IMR-90 (cell line): Measurements from ENCODE around the gene BTBD9. TPM values are rescaled to one million over a fixed set of nuclear protein-coding genes. Genes with fewer than 3 reads are reported as not detected.

ENCODE experiments used
- ATAC-seq: fragments of 200-7000 bp; cut with Tn5 transposase; 2 replicates; pipeline ENCODE4 v1.9.1; 2020; ENCODE audit warnings: low read depth, mild to moderate bottlenecking, moderate library complexity
- BruUV-seq: library from RNA; stranded (reverse); fragments of 400-500 nt; replicated peaks from 2 replicates; lab custom pipeline; 2021; lab: Mats Ljungman, UMichigan
- CTCF ChIA-PET: fragments of 300-600 bp; formaldehyde crosslinking; extraction: SDS; loops from one replicate; lab custom pipeline; 2021; ENCODE audit warnings: antibody characterized with exemption; lab: Yijun Ruan, JAX
- POLR2A ChIA-PET: fragments of 300-600 bp; sonication (Branson Sonifier 250); formaldehyde crosslinking; loops from one replicate; lab custom pipeline; 2022; ENCODE audit warnings: antibody characterized with exemption; ENCODE audit not compliant: unreplicated experiment; lab: Charles Lee
- DNase-seq: peaks from one replicate; pipeline ENCODE4 v3.0.0; 2013
- H2AFZ ChIP-seq: replicated peaks from 2 replicates; pipeline ENCODE3; 2013; ENCODE audit warnings: low read length, mild to moderate bottlenecking; ENCODE audit not compliant: poor library complexity
- H2AK5ac ChIP-seq: 2 replicates; pipeline ENCODE4 v1.6.1; 2013; ENCODE audit warnings: low read depth, low read length, inconsistent platforms
- H2AK9ac ChIP-seq: replicated peaks from 2 replicates; pipeline ENCODE3; 2013; ENCODE audit warnings: mild to moderate bottlenecking, low read depth, low read length, moderate library complexity; ENCODE audit not compliant: poor library complexity
- H2BK120ac ChIP-seq: 2 replicates; pipeline ENCODE4 v1.6.1; 2013; ENCODE audit warnings: low read depth, low read length, inconsistent platforms
- H2BK15ac ChIP-seq: 3 replicates; pipeline ENCODE4 v1.6.1; 2013; ENCODE audit warnings: low read depth, low read length, inconsistent platforms
- H2BK20ac ChIP-seq: 2 replicates; pipeline ENCODE4 v1.6.1; 2013; ENCODE audit warnings: low read depth, mild to moderate bottlenecking, inconsistent platforms, low read length, moderate library complexity
- H2BK5ac ChIP-seq: 2 replicates; pipeline ENCODE4 v1.6.1; 2013; ENCODE audit warnings: mild to moderate bottlenecking, low read depth, low read length, inconsistent platforms; ENCODE audit not compliant: poor library complexity, severe bottlenecking
- H3K14ac ChIP-seq: replicated peaks from 2 replicates; pipeline ENCODE4 v1.6.1; 2013; ENCODE audit warnings: low read depth, low read length, inconsistent platforms
- H3K18ac ChIP-seq: 2 replicates; pipeline ENCODE4 v1.6.1; 2013; ENCODE audit warnings: low read depth, low read length, control low read depth
- H3K23ac ChIP-seq: 2 replicates; pipeline ENCODE4 v1.6.1; 2013; ENCODE audit warnings: low read depth, low read length, inconsistent platforms
- H3K27ac ChIP-seq: 2 replicates; pipeline ENCODE4 v1.5.1; 2013; ENCODE audit warnings: mild to moderate bottlenecking, control low read depth, low read length; ENCODE audit not compliant: insufficient read depth
- H3K27me3 ChIP-seq: 2 replicates; pipeline ENCODE4 v1.6.1; 2013; ENCODE audit warnings: low read length; ENCODE audit not compliant: control insufficient read depth, insufficient read depth
- H3K36me3 ChIP-seq: 2 replicates; pipeline ENCODE4 v1.6.1; 2013; ENCODE audit warnings: low read length, mixed read lengths; ENCODE audit not compliant: control insufficient read depth, insufficient read depth
- H3K4ac ChIP-seq: 2 replicates; pipeline ENCODE4 v1.6.1; 2013; ENCODE audit warnings: low read depth, low read length, inconsistent platforms
- H3K4me1 ChIP-seq: 2 replicates; pipeline ENCODE4 v1.6.1; 2013; ENCODE audit warnings: low read length, mixed read lengths; ENCODE audit not compliant: control insufficient read depth, insufficient read depth
- H3K4me2 ChIP-seq: 2 replicates; pipeline ENCODE4 v1.6.1; 2013; ENCODE audit warnings: low read depth, mild to moderate bottlenecking, control low read depth, low read length, moderate library complexity
- H3K4me3 ChIP-seq: 2 replicates; pipeline ENCODE4 v1.5.1; 2013; ENCODE audit warnings: low read depth, mild to moderate bottlenecking, control low read depth, low read length, moderate library complexity; ENCODE audit not compliant: insufficient read depth
- H3K56ac ChIP-seq: 2 replicates; pipeline ENCODE4 v1.6.1; 2013; ENCODE audit warnings: low read length, inconsistent platforms; ENCODE audit not compliant: insufficient read depth; ENCODE audit errors: extremely low read depth
- H3K79me1 ChIP-seq, 2 experiments: 2 replicates each; pipeline ENCODE4 v1.6.1; 2013; ENCODE audit warnings: low read length in 2 of 2, inconsistent platforms in 1 of 2, low read depth in 1 of 2
- H3K9ac ChIP-seq: 2 replicates; pipeline ENCODE4 v1.6.1; 2013; ENCODE audit warnings: low read depth, low read length, control low read depth
- H3K9me1 ChIP-seq: 2 replicates; pipeline ENCODE4 v1.6.1; 2013; ENCODE audit warnings: low read length, inconsistent platforms; ENCODE audit not compliant: insufficient read depth
- H3K9me3 ChIP-seq: 2 replicates; pipeline ENCODE4 v1.6.1; 2013; ENCODE audit warnings: low read length; ENCODE audit not compliant: control insufficient read depth, insufficient read depth
- H4K20me1 ChIP-seq: 2 replicates; pipeline ENCODE4 v1.6.1; 2013; ENCODE audit warnings: low read length, inconsistent platforms; ENCODE audit not compliant: insufficient read depth
- H4K5ac ChIP-seq: 2 replicates; pipeline ENCODE4 v1.6.1; 2013; ENCODE audit warnings: mild to moderate bottlenecking, low read depth, low read length, control low read depth
- H4K8ac ChIP-seq, 2 experiments: 2 replicates each; pipeline ENCODE4 v1.6.1; 2013; ENCODE audit warnings: low read depth in 2 of 2, low read length in 2 of 2, control low read depth in 1 of 2, inconsistent platforms in 1 of 2
- H4K91ac ChIP-seq: 2 replicates; pipeline ENCODE4 v1.6.1; 2013; ENCODE audit warnings: low read depth, low read length, inconsistent platforms; ENCODE audit not compliant: insufficient read depth
- BHLHE40 ChIP-seq: fragments of 150-350 bp; IDR thresholded peaks from 2 replicates; pipeline ENCODE4 v1.6.1; 2016; ENCODE audit warnings: mild to moderate bottlenecking, low read depth, low read length
- CEBPB ChIP-seq: IDR thresholded peaks from 2 replicates; pipeline ENCODE4 v1.6.1; 2012; ENCODE audit warnings: low read depth, low read length, improper control_type of control experiment
- CHD1 ChIP-seq: IDR thresholded peaks from 2 replicates; pipeline ENCODE4 v1.6.1; 2012; ENCODE audit warnings: low read depth, low read length, improper control_type of control experiment
- CTCF ChIP-seq: conservative IDR thresholded peaks from 2 replicates; pipeline ENCODE4 v1.5.1; 2012; ENCODE audit warnings: mild to moderate bottlenecking, low read depth, low read length, improper control_type of control experiment
- ELK1 ChIP-seq: fragments of 150-350 bp; IDR thresholded peaks from 2 replicates; pipeline ENCODE4 v1.6.1; 2016; ENCODE audit warnings: low read depth, mild to moderate bottlenecking, low read length, moderate library complexity, borderline replicate concordance
- FOS ChIP-seq: fragments of 150-350 bp; IDR thresholded peaks from 2 replicates; pipeline ENCODE4 v1.6.1; 2016; ENCODE audit warnings: low read depth, low read length
- MAFK ChIP-seq: IDR thresholded peaks from 2 replicates; pipeline ENCODE4 v1.6.1; 2012; ENCODE audit warnings: low read depth, low read length, improper control_type of control experiment
- MAZ ChIP-seq: IDR thresholded peaks from 2 replicates; pipeline ENCODE4 v1.6.1; 2012; ENCODE audit warnings: low read depth, mild to moderate bottlenecking, low read length, improper control_type of control experiment, moderate library complexity, borderline replicate concordance
- MXI1 ChIP-seq: IDR thresholded peaks from 2 replicates; pipeline ENCODE4 v1.6.1; 2012; ENCODE audit warnings: low read depth, mild to moderate bottlenecking, low read length, moderate library complexity, borderline replicate concordance
- NFE2L2 ChIP-seq: fragments of 150-350 bp; IDR thresholded peaks from 2 replicates; pipeline ENCODE4 v1.6.1; 2016; ENCODE audit warnings: low read depth, mild to moderate bottlenecking, low read length
- POLR2A ChIP-seq: IDR thresholded peaks from 2 replicates; pipeline ENCODE4 v1.6.1; 2012; ENCODE audit warnings: mild to moderate bottlenecking, low read depth, low read length
- RAD21 ChIP-seq: IDR thresholded peaks from 2 replicates; pipeline ENCODE4 v1.6.1; 2012; ENCODE audit warnings: low read length, improper control_type of control experiment
- RCOR1 ChIP-seq: IDR thresholded peaks from 2 replicates; pipeline ENCODE4 v1.6.1; 2012; ENCODE audit warnings: mild to moderate bottlenecking, low read length, improper control_type of control experiment; ENCODE audit not compliant: insufficient replicate concordance
- RFX5 ChIP-seq: IDR thresholded peaks from 2 replicates; pipeline ENCODE4 v1.8.0; 2012; ENCODE audit warnings: low read depth, mild to moderate bottlenecking, low read length, moderate library complexity
- SMC3 ChIP-seq: fragments of 150-350 bp; IDR thresholded peaks from 2 replicates; pipeline ENCODE4 v1.6.1; 2016; ENCODE audit warnings: low read depth, mild to moderate bottlenecking, antibody characterized with exemption, low read length, moderate library complexity
- USF2 ChIP-seq: fragments of 150-350 bp; IDR thresholded peaks from 2 replicates; pipeline ENCODE4 v1.6.1; 2017; ENCODE audit warnings: mild to moderate bottlenecking, antibody characterized with exemption, low read length, low read depth
- WGBS, 2 experiments: methylation state at CpG; one replicate each; pipeline versions ENCODE4 v1.1.5 to v1.1.7; 2013; ENCODE audit warnings: missing lambda C conversion rate in 2 of 2; ENCODE audit not compliant: insufficient read length in 1 of 2; ENCODE audit errors: extremely low coverage in 2 of 2; 5-methylcytosine and 5-hydroxymethylcytosine counted together
- dilution Hi-C: fragments of 300-500 bp; cut with HindIII; formaldehyde crosslinking; loops from one replicate; pipeline ENCODE4 v1.14.3; 2018; ENCODE audit warnings: low sequenced_read_pairs; ENCODE audit not compliant: unreplicated experiment
- in situ Hi-C: fragments of 300-500 bp; cut with MboI; formaldehyde crosslinking; loops from 3 replicates; pipeline ENCODE4 v1.14.3; 2019; ENCODE audit warnings: low sequenced_read_pairs, inconsistent platforms, mixed read lengths
- intact Hi-C: fragments of 100-400 bp; cut with micrococcal nuclease; formaldehyde crosslinking; loops from 2 replicates; pipeline ENCODE4 v1.10.0; 2022
- polyA plus RNA-seq, 3 experiments: library from polyadenylated mRNA; depleted of rRNA; stranded (reverse); fragments of >200 nt; gene quantifications; 2 replicates each; pipeline ENCODE4 v1.2.3, GENCODE V29; 2012; ENCODE audit warnings: low replicate concordance in 1 of 3
- total RNA-seq: library from RNA; depleted of rRNA; stranded (reverse); fragments of >200 nt; gene quantifications from 2 replicates; pipeline ENCODE4 v1.2.3, GENCODE V29; 2012

Gene BTBD9
- total and polyA plus RNA-seq, 2 of the 4 experiments (the other 2 are of a cell fraction), result 4.1 to 22.0 TPM

- H3K23ac ChIP-seq, result no peak overlapping the region
- POLR2A ChIA-PET, result no interaction called here
- CTCF ChIA-PET, result interaction anchor here (0.6 kb wide), 1 partner anchor 11 kb away, joined by 4 read pairs; no protein-coding TSS in a partner anchor
- H3K9me1 ChIP-seq, result no peaks in the 10 kb centered on the region
- H3K27ac ChIP-seq, result no peak overlapping the region
- H2BK120ac ChIP-seq, result no peak overlapping the region
- WGBS, 2 experiments, result no CpG with 5 or more reads among the region's 3 CpGs
- dilution Hi-C loops, result no loop called here
- no peak for ATAC-seq
- no peak overlapping the region for H4K91ac ChIP-seq
- no peak overlapping the region for H3K4me2 ChIP-seq
- H3K36me3 ChIP-seq, result no peaks in the 10 kb centered on the region
- no peaks in the 10 kb centered on the region for H3K79me1 ChIP-seq
- in situ Hi-C loops, result no loop called here
- no peaks in the 10 kb centered on the region for H3K27me3 ChIP-seq
- no TSS peak for BruUV-seq
- no peak for DNase-seq
- H2BK20ac ChIP-seq, result no peak overlapping the region
- H3K4ac ChIP-seq, result no peak overlapping the region
- H4K5ac ChIP-seq, result no peak overlapping the region
- no peak overlapping the region for H3K18ac ChIP-seq
- H3K9me3 ChIP-seq, result no peaks in the 10 kb centered on the region
- no peak for TF ChIP-seq ELK1
- TF ChIP-seq USF2, result no peak
- TF ChIP-seq MAZ, result no peak
- TF ChIP-seq BHLHE40, result no peak
- no peak for TF ChIP-seq CHD1
- TF ChIP-seq NFE2L2, result no peak
- TF ChIP-seq RAD21, result no peak
- TF ChIP-seq MAFK, result no peak
- no peak for TF ChIP-seq CEBPB
- TF ChIP-seq FOS, result no peak
- TF ChIP-seq MXI1, result no peak
- TF ChIP-seq CTCF, result no peak
- TF ChIP-seq POLR2A, result no peak
- TF ChIP-seq RFX5, result no peak
- TF ChIP-seq SMC3, result no peak
- no peak for TF ChIP-seq RCOR1
- H3K4me3 ChIP-seq, result no peak overlapping the region
- no peak overlapping the region for H3K9ac ChIP-seq
- H3K56ac ChIP-seq, result no peak overlapping the region
- no peak overlapping the region for H3K14ac ChIP-seq
- no peak overlapping the region for H4K8ac ChIP-seq
- H2AK5ac ChIP-seq, result no peak overlapping the region
- intact Hi-C loops, result no loop called here
- H2AK9ac ChIP-seq, result no peak overlapping the region
- no peaks in the 10 kb centered on the region for H4K20me1 ChIP-seq
- peaks cover 2% of the 10 kb centered on the region; the same call in 1 of the 2 replicates for H3K4me1 ChIP-seq
- H2AFZ ChIP-seq, result no peak overlapping the region
- H2BK15ac ChIP-seq, result no peak overlapping the region
- H2BK5ac ChIP-seq, result no peak overlapping the region
Measured at GRCh38 chr6:38396209-38396608, 243.5 kb downstream of the BTBD9 start.
